Stimulated activated CD4-positive, alpha-beta T cell treated with anti-CD3 and anti-CD28 coated beads, Interleukin-2, amount 100 ng/mL, for 24 hours (primary cell): ENCODE results near the gene GLI1.
"Not testable (repeated sequence)": the region's sequence is repeated elsewhere in the genome, so short reads cannot be mapped to it uniquely, and the experiment has no call there.

Experiments
- DNase-seq, 2 donors: peaks; one replicate each; pipeline ENCODE4 v3.0.0-alpha.2; 2020

GLI1 gene

DNA sequence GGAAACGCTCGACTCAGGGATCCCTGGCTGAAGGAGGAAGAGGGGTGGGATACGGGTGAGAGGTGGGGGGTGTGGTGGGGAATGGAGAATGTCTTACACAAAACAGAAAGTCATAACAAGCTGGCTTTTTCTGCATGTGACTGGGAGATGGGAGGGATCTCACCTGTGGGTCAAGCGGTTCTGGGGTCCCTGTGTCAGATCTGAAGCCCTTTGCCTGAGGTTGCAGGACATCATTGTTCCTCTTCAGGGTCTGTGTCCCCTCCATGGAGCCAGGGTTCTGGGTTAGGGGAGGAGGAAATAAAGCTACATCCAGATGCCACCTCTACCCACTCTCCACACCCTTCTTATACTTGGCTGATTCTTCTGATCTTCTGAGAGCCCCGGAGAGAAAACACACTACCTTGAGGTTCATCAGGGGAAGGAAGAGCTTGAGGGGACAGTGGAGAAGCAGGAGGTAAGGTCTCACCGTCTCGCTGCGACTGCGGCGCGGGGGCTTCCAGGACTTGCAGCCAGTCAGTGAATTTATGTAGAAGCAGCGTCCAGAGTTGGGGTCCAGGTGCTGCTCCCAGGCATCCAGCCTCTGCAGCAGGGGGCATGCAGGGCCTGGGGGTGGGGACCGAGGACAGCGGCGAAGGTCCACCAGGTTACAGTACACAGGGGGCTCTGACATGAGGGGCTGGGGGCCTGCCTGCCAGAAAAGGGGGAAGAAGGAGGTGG lies 17.6 kb downstream of the GLI1 start:
- no peak for DNase-seq

DNA sequence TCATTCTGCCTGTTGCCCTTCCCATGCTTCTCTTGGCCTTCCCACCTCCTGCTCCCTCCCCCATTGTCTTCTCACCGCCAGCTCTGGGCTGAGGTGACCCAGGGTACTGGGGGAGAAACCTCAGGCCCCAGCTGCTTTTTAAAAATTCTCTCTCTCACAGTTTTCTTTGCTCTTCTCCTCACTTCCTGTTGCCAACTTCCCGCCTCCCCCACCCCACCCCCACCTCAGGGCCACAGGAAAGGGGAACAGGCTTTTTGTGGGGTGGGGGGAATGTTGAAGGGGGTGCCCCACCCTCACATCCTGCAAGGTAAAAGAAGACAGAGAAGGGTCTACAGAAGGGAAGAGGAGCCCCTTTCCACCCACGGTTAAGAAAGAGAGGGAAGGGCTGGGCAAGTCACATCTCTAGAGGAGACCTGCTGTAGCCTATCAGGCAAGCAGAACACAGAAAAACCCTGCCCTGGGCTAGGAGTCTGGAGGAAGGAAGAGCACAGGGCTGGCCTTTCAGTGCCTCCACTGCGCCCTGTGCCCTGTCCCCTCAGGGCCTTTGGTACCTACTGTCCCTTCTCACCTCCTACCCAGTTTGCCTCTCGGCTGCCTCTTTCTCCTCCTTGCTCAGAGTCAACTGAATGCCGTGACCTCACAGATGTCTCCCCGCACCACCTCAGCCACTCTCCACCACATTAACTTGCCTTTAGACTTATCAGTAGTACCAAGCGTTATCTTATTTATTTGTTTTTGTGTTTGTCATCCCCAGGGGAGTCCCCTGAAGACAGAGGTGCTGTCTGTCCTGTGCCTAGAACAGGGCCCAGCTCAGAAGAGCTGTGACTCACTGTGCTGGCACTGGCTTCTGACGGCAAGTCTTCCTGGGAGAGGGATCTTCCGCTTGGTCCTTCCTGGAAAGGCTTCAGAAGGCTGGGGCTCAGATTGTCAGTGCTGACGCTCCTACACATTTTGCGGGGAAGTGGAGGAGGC lies 18.4 kb downstream of the GLI1 start:
- DNase-seq: peak; percentile 47 to 51

DNA sequence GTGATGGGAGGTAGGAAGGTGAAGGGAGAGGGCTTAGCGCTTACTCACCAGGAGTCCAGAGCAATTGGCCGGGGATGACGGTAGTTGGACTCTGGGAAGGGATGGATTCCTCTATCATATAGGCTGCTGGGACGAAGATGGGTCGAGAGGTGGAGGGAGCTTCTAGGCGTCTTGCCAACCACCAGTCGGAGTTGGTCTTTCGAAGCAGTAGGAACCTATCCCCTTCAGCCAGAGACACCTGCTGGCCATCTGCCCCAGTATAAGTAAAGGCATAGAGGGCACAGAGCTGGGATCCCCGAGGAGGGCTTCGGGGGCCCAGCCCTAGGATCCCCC lies 19.4 kb downstream of the GLI1 start:
- no peak for DNase-seq

DNA sequence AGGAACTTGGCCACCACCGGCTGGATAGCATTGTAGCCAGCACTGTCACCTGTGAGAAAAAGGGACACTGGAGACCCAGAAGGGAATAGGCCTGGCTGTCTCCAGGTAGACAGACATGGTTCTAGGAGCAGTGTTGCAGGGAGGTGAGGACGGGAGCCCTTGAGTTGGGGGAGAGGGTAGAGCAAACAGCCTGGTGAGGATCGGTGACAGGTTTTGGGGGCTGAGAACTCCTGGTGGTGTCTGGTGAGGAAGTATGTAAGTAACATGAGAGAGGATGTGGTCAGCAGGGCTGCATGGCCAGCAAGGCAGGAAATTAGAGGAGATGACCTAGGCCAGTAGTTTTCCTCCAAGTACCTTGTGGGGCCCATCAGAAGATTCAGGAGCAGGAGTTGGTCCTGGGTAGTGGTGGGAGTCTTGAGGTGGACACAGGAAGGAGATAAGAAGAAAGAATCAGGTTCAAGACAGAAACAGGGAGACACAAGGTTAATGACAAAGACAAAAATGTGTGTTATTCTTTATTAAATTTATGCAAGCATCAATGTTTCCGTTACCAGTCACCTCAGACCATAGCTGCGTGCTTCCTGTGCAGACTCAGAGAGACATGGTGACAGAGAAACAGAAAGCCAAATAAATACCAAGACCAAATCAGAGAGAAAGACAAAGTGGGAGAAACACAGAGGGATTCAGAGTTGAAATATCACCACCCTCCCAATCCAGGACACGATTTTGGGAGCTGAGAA lies 20.0 kb downstream of the GLI1 start, which contains the start of gene ARHGAP9:
TSS of gene ARHGAP9 (minus strand) at position 491 of the 740 bp plus-strand sequence. CDS start at position 31, 460 bp downstream.
- DNase-seq: peak in 1 of 2 donors; percentile 61

DNA sequence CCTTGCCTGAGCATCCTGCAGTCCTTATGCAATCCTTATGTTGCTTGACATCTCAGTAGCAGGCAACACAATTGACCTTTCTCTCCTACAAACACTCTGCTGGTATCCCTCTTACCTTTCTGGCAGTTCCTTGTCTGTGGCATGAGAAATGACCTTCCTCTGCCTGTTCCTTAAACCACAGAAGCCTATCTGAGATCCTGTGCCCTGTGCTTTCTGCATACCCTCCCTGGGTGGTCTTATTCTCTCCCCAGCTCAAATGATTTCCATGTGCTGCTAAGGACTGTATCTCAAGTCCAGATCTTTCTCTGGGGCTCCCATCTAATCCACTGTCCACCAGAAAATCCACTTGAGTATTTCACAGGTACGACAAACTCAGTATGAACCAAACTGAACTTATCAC lies 22.1 kb downstream of the GLI1 start:
- no peak for DNase-seq

DNA sequence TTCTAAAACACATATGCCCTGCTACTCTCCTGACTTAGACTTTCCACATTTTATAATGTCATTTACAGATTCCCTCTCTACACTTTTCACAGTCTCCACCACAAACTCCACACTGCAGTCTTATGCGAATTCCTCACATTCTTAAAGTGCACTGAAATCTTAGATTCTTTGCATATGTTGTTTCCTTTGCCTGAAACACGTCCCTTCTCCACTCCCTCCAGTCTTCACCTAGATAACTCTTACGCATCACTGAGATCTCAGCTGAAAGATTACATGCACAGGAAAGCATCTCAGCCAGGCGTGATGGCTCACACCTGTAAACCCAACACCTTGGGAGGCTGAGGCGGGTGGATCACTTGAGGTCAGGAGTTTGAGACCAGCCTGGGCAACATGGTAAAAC lies 23.9 kb downstream of the GLI1 start:
- no peak for DNase-seq

DNA sequence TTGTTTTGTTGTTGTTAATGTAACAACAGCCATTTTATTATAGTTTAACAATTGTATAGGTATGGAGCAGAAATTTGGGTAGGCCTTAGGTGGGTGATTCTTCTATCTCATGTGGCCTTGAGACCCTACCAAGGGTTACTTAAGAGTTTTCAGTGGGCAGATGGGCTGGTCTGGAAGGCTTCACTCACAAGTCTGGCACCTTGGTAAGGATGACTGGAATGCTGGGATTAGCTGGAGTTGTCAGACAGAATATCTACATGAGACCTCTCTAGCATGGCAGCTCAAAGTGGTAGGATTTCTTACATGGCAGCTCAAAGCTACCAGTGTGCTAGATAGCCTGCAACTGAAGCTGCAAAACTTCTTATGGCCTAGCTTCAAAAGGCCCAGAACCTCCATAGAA lies 26.1 kb downstream of the GLI1 start:
- DNase-seq: no peak

DNA sequence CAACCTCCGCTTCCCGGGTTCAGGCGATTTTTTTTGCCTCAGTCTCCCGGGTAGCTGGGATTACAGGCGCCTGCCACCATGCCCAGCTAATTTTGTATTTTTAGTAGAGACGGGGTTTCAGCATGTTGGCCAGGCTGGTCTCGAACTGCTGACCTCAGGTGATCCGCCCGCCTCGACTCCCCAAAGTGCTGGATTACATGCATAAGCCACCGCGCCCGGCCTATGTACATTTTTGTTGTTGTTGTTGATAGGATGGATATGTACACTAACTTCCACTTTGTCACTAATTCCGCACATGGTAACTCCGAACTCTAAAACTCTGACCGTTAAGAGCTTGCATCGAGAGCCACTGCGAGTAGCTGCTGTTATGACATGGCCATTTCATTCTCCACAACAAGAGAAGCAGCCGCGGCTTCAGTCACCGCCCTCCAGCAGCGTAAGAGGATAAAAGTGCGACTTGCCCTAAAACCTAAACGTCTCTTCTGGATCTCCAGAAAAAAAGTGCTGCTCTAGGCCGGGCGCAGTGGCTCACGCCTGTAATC lies 27.5 kb downstream of the GLI1 start:
- no peak for DNase-seq

DNA sequence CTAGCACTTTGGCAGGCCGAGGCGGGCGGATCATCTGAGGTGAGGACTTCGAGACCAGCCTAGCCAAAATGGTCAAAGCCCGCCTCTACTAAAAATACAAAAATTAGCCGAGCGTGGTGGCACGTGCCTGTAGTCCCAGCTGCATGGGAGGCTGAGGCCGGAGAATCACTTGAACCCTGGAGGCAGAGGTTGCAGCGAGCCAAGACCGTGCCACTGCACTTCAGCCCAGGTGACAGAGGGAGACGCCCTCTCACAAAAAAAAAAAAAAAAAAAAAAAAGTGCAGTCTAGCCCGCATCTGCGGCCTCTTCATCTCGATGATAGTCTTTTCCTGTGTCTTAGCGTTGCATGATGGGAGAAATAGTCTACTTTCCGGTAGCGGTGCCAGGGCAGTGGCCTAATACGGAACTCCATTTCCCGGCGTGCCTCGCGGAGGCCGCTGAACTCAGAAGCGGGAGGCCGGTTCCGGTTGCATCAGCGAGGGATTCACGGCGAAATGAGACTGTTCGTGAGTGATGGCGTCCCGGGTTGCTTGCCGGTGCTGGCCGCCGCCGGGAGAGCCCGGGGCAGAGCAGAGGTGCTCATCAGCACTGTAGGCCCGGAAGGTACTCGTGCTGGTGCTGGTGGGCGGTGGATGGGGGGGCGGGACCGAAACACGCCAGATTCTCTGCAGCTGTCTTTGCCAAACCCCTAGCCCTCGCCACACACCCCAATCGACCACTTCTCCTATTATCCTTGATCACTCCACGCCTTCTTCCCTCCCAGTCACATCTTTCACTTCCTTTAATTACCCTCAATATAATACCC lies 28.2 kb downstream of the GLI1 start, which contains the start of gene MARS1:
TSS of gene MARS1 (plus strand) at position 472 of the 805 bp plus-strand sequence. CDS start at position 495, 23 bp downstream.
- peak; percentile 91 to 92 for DNase-seq

DNA sequence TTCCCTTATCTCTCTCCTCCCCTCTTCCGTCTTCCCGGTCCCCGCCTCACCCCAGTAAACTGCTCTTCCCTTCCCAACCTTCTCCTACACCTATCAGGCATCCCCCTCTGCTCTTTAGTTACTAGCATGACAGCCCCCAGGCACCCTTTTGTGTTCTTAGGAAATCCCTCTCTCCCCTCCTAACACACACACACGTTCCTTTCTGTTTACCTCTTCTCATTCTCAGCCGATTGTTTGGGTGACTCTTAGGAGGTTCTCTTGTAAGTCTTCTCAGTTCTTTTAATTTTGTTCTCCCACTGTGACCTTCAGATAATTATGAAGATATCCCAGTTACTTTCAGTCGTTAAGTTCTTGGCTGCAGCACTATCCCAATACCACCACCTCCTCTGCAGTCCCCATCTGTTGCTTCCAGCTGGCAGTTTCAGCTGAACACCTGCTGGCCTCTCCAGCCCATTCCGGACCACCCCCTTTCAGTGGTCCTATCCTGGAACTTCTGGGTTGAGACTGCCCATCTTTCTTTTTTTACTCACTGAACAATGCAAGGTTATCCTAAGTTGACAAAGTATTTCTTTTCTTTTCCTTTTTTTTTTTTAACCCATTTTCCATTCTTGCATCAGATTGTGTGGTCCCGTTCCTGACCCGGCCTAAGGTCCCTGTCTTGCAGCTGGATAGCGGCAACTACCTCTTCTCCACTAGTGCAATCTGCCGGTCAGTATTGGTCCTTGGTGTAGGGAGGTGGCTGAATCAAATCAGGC lies 29.0 kb downstream of the GLI1 start:
- no peak for DNase-seq

DNA sequence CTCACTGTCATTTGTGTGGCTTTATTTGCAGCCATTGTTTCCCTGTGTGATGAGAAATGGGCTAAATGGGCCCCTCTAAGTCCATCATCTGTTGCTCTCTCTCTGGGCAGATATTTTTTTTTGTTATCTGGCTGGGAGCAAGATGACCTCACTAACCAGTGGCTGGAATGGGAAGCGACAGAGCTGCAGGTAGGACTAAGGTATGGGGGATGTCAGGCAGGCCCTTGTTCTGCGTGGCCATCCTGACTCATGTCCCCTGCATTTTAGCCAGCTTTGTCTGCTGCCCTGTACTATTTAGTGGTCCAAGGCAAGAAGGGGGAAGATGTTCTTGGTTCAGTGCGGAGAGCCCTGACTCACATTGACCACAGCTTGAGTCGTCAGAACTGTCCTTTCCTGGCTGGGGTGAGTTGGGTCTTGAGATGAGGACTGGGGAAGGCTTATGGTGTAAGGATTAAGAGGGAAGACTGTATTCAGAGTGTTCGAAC lies 29.6 kb downstream of the GLI1 start:
- no peak for DNase-seq

DNA sequence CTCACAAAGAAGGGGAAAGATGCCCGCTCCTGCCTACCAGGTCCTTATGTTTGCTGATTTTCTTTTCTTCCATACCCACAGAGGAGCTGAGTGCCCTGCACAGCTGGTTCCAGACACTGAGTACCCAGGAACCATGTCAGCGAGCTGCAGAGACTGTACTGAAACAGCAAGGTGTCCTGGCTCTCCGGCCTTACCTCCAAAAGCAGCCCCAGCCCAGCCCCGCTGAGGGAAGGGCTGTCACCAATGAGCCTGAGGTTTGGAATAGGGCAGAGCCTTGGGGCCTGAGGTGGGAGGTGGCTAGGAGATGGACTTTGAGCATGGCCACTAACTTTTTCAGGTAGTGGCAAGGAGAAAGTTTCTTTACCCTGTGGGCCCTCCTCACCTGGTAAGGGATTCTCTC lies 30.5 kb downstream of the GLI1 start:
- DNase-seq: no peak

DNA sequence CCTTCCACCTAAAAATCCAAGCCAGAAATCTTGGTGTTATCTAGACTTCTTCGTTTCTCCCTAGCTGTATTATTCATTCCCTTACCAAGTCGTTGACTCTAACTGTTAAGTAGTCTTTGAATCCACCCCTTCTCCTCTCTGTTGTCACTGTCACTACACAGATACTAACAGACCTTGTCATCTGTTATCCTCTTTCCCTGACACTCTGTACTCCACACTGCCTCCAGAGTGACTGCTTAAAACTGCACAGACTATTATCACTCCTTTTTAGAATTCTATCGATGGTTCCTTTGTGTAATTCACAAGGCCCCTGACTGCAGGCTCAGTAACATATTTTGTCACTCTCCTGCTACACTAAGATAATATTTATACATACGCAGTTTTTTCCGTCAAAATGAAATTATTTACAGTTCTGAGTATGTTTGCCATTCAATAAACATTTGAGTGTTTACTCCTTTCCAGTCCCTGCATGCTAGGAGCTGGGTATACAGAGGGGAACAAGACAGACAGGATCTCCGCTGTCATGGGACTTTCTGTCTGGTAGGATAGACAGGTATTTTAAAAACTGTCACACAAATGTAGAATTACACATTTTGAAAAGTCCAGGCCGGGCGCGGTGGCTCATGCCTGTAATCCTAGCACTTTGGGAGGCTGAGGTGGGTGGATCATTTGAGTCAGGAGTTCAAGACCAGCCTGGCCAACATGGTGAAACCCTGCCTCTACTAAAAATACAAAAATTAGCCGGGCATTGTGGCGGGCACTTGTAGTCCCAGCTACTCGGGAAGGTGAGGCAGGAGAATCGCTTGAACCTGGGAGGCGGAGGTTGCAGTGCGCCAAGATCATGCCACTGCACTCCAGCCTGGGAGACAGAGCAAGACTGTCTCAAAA lies 32.1 kb downstream of the GLI1 start:
- DNase-seq: no peak

DNA sequence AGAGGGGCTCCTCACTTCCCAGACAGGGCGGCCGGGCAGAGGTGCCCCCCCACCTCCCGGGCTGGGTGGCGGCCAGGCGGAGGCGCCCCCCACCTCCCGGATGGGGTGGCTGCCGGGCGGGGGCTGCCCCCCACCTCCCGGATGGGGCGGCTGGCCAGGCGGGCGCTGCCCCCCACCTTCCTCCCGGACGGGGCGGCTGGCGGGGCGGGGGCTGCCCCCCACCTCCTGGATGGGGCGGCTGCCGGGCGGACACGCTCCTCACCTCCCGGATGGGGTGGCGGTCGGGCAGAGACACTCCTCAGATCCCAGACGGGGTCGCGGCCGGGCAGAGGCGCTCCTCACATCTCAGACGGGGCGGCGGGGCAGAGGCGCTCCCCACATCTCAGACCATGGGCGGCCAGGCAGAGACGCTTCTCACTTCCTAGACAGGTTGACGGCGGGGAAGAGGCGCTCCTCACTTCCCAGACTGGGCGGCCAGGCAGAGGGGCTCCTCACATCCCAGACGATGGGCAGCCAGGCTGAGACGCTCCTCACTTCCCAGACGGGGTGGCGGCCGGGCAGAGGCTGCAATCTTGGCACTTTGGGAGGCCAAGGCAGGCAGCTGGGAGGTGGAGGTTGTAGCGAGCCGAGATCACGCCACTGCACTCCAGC lies 35.6 kb downstream of the GLI1 start:
- not testable (repeated sequence) for DNase-seq

DNA sequence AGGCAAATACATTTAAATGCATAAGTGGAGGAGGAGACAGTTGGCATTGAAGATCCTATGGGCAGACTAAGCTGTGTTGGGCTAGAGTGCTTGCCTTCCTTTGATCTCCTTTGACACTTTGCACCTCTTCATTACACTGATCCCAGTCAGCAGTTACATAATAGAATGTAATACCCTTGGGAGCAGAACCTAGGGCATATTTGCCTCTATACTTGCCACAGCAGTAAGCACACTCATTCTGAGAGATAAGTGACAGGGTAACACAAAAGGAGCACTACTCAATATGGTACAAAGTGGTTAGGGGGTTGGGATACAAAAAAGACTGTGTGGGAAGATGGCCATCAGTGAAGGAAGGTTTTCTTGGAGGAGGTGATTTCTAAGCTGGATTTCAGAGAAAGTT lies 37.2 kb downstream of the GLI1 start:
- no peak for DNase-seq

DNA sequence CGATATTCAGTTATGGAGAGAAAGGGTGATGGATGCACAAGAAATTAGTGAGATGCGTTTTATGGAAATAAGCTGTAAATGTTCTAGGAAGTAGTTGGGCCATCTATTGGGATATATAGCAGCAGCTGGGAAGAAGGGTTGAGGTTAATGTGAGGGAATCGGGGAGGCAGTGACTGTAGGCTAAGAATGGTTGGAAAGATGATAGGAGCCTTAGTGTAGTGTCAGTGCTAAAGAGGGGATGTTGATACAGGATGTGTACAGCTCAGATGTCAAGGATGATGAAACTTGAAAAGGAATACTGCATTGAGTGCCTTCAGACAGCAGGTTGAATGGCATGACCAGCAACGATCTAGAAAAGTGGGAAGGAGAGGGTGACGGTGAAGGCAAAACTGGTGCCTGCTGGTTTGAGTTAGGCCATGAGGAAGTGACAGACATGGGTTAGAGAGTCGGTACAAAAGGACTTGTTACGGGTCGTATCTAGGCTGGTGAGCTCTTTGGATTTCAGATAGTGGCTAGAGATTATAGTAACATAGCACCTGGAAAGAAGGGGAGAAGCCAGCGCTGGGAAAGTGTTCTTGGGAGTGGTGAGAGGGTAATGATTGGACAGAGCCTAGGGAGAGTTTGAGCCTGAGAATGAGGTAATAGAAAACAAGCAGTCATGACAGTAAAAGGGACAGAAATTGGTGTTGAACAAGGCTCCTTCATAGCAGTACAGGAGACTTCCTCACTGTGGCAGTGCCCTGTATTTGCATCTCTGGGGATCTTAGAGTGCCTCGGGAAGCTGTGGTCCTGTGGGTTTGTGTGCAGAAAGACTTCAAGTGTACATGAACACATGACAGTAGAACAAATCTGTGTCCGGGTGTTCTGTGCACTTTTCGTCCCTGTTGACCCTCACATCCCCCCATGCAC lies 37.9 kb downstream of the GLI1 start:
- DNase-seq: no peak

DNA sequence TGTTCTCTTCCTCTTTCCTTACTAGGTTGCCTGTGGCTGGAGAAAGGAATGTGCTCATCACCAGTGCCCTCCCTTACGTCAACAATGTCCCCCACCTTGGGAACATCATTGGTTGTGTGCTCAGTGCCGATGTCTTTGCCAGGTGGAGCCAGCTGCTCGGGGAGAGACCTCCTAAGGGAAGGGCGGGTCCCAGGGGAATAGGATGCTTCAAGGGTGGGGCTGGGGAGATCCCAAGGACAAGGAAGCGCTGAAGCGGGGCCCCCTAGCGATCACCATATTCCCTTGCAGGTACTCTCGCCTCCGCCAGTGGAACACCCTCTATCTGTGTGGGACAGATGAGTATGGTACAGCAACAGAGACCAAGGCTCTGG lies 38.5 kb downstream of the GLI1 start:
- no peak for DNase-seq

DNA sequence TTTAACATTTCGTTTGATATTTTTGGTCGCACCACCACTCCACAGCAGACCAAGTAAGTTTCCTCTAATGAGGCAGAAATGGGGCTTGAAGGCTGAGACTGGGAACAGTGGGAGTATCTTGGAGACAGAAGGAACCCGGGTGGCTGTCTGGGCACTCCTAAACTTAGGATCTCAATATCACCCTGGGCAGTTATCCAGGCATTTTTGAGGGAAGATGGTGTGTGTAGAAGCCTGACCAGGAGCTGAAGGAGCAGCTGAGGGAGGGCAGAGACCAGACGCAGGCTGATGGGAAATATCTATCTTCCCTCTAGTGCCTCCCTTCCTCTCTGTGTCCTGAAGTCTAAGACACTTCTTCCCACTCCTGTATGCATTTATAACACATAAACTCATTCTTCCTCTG lies 39.0 kb downstream of the GLI1 start:
- no peak for DNase-seq
